Keratinocyte (primary cell): ENCODE results near the gene WDR5.

Experiments used
- CTCF ChIP-seq, 3 experiments: IDR thresholded peaks in 1 of 3; conservative IDR thresholded peaks in 1 of 3; optimal IDR thresholded peaks in 1 of 3; 2 replicates in 2 of 3; 3 replicates in 1 of 3; pipeline versions ENCODE3 to v1.5.1; 2011; ENCODE audit warnings: low read length in 3 of 3, mild to moderate bottlenecking in 3 of 3, moderate library complexity in 2 of 3, control low read depth in 1 of 3, inconsistent platforms in 1 of 3; ENCODE audit not compliant: insufficient read depth in 2 of 3; ENCODE audit errors: extremely low read depth in 1 of 3
- EZH2 ChIP-seq: IDR thresholded peaks from one replicate; pipeline ENCODE4 v1.6.1; 2012; ENCODE audit warnings: inconsistent platforms, mild to moderate bottlenecking, low read length, moderate library complexity

- TF ChIP-seq CTCF (optimal IDR thresholded peaks at IDR 0.05 in 1 of 3, IDR thresholded peaks at IDR 0.05 in 1 of 3, conservative IDR thresholded peaks at IDR 0.05 in 1 of 3; ENCODE audit: extremely low read depth in 1 of 3, insufficient read depth in 2 of 3, low read length in 3 of 3) (no peak), EZH2 (no peak)
These were observed 20.9 kb downstream of the WDR5 start for GRCh38 chr9:134156564-134157377.
